Mesendoderm (in vitro differentiated cells): ENCODE results near the gene USP2.

Source experiments
- DNase-seq: peaks from one replicate; pipeline ENCODE4 v3.0.0; 2013
- H2AK5ac ChIP-seq: 2 replicates; pipeline ENCODE4 v1.6.1; 2013; ENCODE audit warnings: low read length, inconsistent platforms
- H2BK120ac ChIP-seq: 2 replicates; pipeline ENCODE4 v1.6.1; 2013; ENCODE audit warnings: low read depth, mild to moderate bottlenecking, low read length, moderate library complexity, mixed read lengths
- H2BK15ac ChIP-seq: replicated peaks from 2 replicates; pipeline ENCODE4 v1.6.1; 2013; ENCODE audit warnings: low read depth, mild to moderate bottlenecking, moderate library complexity
- H2BK5ac ChIP-seq: 2 replicates; pipeline ENCODE4 v1.6.1; 2013; ENCODE audit warnings: low read length, inconsistent platforms
- H3K18ac ChIP-seq: 2 replicates; pipeline ENCODE4 v1.6.1; 2013; ENCODE audit warnings: mild to moderate bottlenecking, low read length, mixed read lengths
- H3K23ac ChIP-seq: one replicate; pipeline ENCODE4 v1.6.1; 2013; ENCODE audit warnings: low read length
- H3K27ac ChIP-seq: 2 replicates; pipeline ENCODE4 v1.5.1; 2013; ENCODE audit warnings: low read depth, mild to moderate bottlenecking, inconsistent platforms, low read length, moderate library complexity
- H3K27me3 ChIP-seq: 2 replicates; pipeline ENCODE4 v1.6.1; 2013; ENCODE audit warnings: low read length, control low read depth, mild to moderate bottlenecking, inconsistent platforms; ENCODE audit not compliant: insufficient read depth, poor library complexity
- H3K36me3 ChIP-seq: 2 replicates; pipeline ENCODE4 v1.6.1; 2013; ENCODE audit warnings: low read length, inconsistent platforms; ENCODE audit not compliant: control insufficient read depth, insufficient read depth
- H3K4ac ChIP-seq: one replicate; pipeline ENCODE4 v1.6.1; 2013; ENCODE audit warnings: low read depth, mild to moderate bottlenecking, low read length, moderate library complexity
- H3K4me1 ChIP-seq: 2 replicates; pipeline ENCODE4 v1.6.1; 2013; ENCODE audit warnings: low read depth, low read length, inconsistent platforms; ENCODE audit not compliant: control insufficient read depth
- H3K4me2 ChIP-seq: 2 replicates; pipeline ENCODE4 v1.6.1; 2013; ENCODE audit warnings: low read length
- H3K4me3 ChIP-seq: 2 replicates; pipeline ENCODE4 v1.5.1; 2013; ENCODE audit warnings: mild to moderate bottlenecking, low read length
- H3K56ac ChIP-seq: one replicate; pipeline ENCODE4 v1.6.1; 2013; ENCODE audit warnings: low read length
- H3K79me1 ChIP-seq: 2 replicates; pipeline ENCODE4 v1.6.1; 2013; ENCODE audit warnings: low read length, inconsistent platforms
- H3K79me2 ChIP-seq: 2 replicates; pipeline ENCODE4 v1.6.1; 2013; ENCODE audit warnings: mild to moderate bottlenecking, low read length; ENCODE audit not compliant: control insufficient read depth, insufficient read depth
- H3K9ac ChIP-seq: 2 replicates; pipeline ENCODE4 v1.6.1; 2013; ENCODE audit warnings: low read length, inconsistent platforms
- H4K5ac ChIP-seq: one replicate; pipeline ENCODE4 v1.6.1; 2013; ENCODE audit warnings: low read length
- H4K8ac ChIP-seq: one replicate; pipeline ENCODE4 v1.6.1; 2013; ENCODE audit warnings: low read depth, mild to moderate bottlenecking, control low read depth, low read length, moderate library complexity
- WGBS: extraction: QIAGEN DNeasy Blood & Tissue Kit; methylation state at CpG from one replicate; pipeline ENCODE4 v1.1.7; 2013; ENCODE audit warnings: low lambda C conversion rate, missing lambda C conversion rate; ENCODE audit not compliant: insufficient coverage; ENCODE audit errors: extremely low coverage; 5-methylcytosine and 5-hydroxymethylcytosine counted together

USP2 gene

GRCh38 chr11:119320240-119320775 is 61.2 kb downstream of the USP2 start:
- Histone ChIP-seq H3K36me3 (no peaks in the 10 kb centered on the region), H2BK120ac (peak overlapping the region; percentile 50), H2BK15ac (no peak overlapping the region), H3K79me2 (no peaks in the 10 kb centered on the region), H3K27me3 (no peaks in the 10 kb centered on the region), H3K79me1 (peaks cover 2% of the 10 kb centered on the region), H3K4me3 (no peak overlapping the region), H2AK5ac (no peak overlapping the region), H3K9ac (peak overlapping the region; percentile 63), H3K27ac (peak overlapping the region; percentile 95), H3K18ac (peak overlapping the region; percentile 89), H4K8ac (peak overlapping the region; percentile 58), H3K23ac (peak overlapping the region; percentile 24), H3K4me1 (peaks cover 36% of the 10 kb centered on the region), H4K5ac (no peak overlapping the region), H3K56ac (peak overlapping the region; percentile 92), H2BK5ac (peak overlapping the region; percentile 51), H3K4ac (peak overlapping the region; percentile 82), H3K4me2 (peak overlapping the region; percentile 42)
- no CpG with 5 or more reads among the region's 17 CpGs for WGBS
- DNase-seq: peak; percentile 83

- no peak overlapping the region for H3K4me3 ChIP-seq
- peaks cover 37% of the 10 kb centered on the region for H3K4me1 ChIP-seq
- peak overlapping the region; percentile 52 for H4K5ac ChIP-seq
These were observed 61.7 kb downstream of the USP2 start for GRCh38 chr11:119319700-119320239.

GRCh38 chr11:119319136-119319699 is 62.3 kb downstream of the USP2 start:
- Histone ChIP-seq H3K4me3 (no peak overlapping the region), H3K36me3 (no peaks in the 10 kb centered on the region), H3K56ac (peak overlapping the region; percentile 92), H3K79me1 (peaks cover 4% of the 10 kb centered on the region), H3K4ac (peak overlapping the region; percentile 81), H3K9ac (peak overlapping the region; percentile 52), H2BK15ac (no peak overlapping the region), H2BK120ac (peak overlapping the region; percentile 20), H3K23ac (no peak overlapping the region), H4K8ac (no peak overlapping the region), H3K27ac (peak overlapping the region; percentile 84), H3K4me1 (peaks cover 37% of the 10 kb centered on the region), H3K18ac (peak overlapping the region; percentile 63), H3K4me2 (no peak overlapping the region), H2BK5ac (peak overlapping the region; percentile 85), H3K79me2 (no peaks in the 10 kb centered on the region), H2AK5ac (peak overlapping the region; percentile 38), H3K27me3 (no peaks in the 10 kb centered on the region), H4K5ac (peak overlapping the region; percentile 52)
- no CpG with 5 or more reads among the region's 8 CpGs for WGBS
- no peak for DNase-seq

More at GRCh38 chr11:119319700-119320239, 61.7 kb downstream of the USP2 start:
- Histone ChIP-seq H3K4ac (peak overlapping the region; percentile 82), H3K4me2 (no peak overlapping the region), H4K8ac (no peak overlapping the region), H3K27ac (peak overlapping the region; percentile 84), H3K9ac (peak overlapping the region; percentile 31), H2AK5ac (peak overlapping the region; percentile 7), H2BK120ac (peak overlapping the region; percentile 50), H2BK15ac (no peak overlapping the region), H3K36me3 (no peaks in the 10 kb centered on the region), H3K23ac (no peak overlapping the region), H2BK5ac (peak overlapping the region; percentile 85), H3K18ac (peak overlapping the region; percentile 89), H3K79me1 (peaks cover 2% of the 10 kb centered on the region), H3K79me2 (no peaks in the 10 kb centered on the region), H3K27me3 (no peaks in the 10 kb centered on the region), H3K56ac (peak overlapping the region; percentile 92)
- DNase-seq: no peak
- WGBS: no CpG with 5 or more reads among the region's 11 CpGs

- WGBS: no CpG with 5 or more reads among the region's 22 CpGs
- peak overlapping the region; percentile 52 for H3K9ac ChIP-seq
- no peak overlapping the region for H3K4me3 ChIP-seq
- peak overlapping the region; percentile 85 for H2BK5ac ChIP-seq
- H3K4me1 ChIP-seq: peaks cover 37% of the 10 kb centered on the region
- H2BK120ac ChIP-seq: no peak overlapping the region
- H3K18ac ChIP-seq: peak overlapping the region; percentile 63
- peak overlapping the region; percentile 84 for H3K27ac ChIP-seq
- H3K4me2 ChIP-seq: no peak overlapping the region
- peaks cover 4% of the 10 kb centered on the region for H3K79me1 ChIP-seq
- H3K27me3 ChIP-seq: no peaks in the 10 kb centered on the region
- peak overlapping the region; percentile 92 for H3K56ac ChIP-seq
- no peak overlapping the region for H4K5ac ChIP-seq
- no peaks in the 10 kb centered on the region for H3K36me3 ChIP-seq
- peak overlapping the region; percentile 7 for H4K8ac ChIP-seq
- H2AK5ac ChIP-seq: peak overlapping the region; percentile 38
- DNase-seq: peak; percentile 97
- no peak overlapping the region for H2BK15ac ChIP-seq
- H3K23ac ChIP-seq: no peak overlapping the region
- H3K4ac ChIP-seq: peak overlapping the region; percentile 81
- no peaks in the 10 kb centered on the region for H3K79me2 ChIP-seq
These were observed 63.0 kb downstream of the USP2 start for GRCh38 chr11:119318240-119319135.

GRCh38 chr11:119317592-119318239 is 63.8 kb downstream of the USP2 start:
- H3K4me2 ChIP-seq: peak overlapping the region; percentile 52
- H3K4me3 ChIP-seq: no peak overlapping the region
- H3K4ac ChIP-seq: peak overlapping the region; percentile 67
- H4K5ac ChIP-seq: no peak overlapping the region
- H4K8ac ChIP-seq: peak overlapping the region; percentile 7
- WGBS: no CpG with 5 or more reads among the region's 14 CpGs
- H3K36me3 ChIP-seq: peaks cover 2% of the 10 kb centered on the region
- H3K4me1 ChIP-seq: peaks cover 37% of the 10 kb centered on the region
- no peak for DNase-seq
- H3K18ac ChIP-seq: peak overlapping the region; percentile 63
- peak overlapping the region; percentile 22 for H2AK5ac ChIP-seq
- H3K27ac ChIP-seq: peak overlapping the region; percentile 84
- no peak overlapping the region for H2BK15ac ChIP-seq
- H3K9ac ChIP-seq: peak overlapping the region; percentile 52
- H3K23ac ChIP-seq: no peak overlapping the region
- peaks cover 4% of the 10 kb centered on the region for H3K79me1 ChIP-seq
- H3K27me3 ChIP-seq: no peaks in the 10 kb centered on the region
- no peaks in the 10 kb centered on the region for H3K79me2 ChIP-seq
- peak overlapping the region; percentile 17 for H2BK5ac ChIP-seq
- no peak overlapping the region for H2BK120ac ChIP-seq
- H3K56ac ChIP-seq: peak overlapping the region; percentile 92
